Measurements from ENCODE around the gene ZNF708.
"Not testable (repeated sequence)": the region's sequence is repeated elsewhere in the genome, so short reads cannot be mapped to it uniquely, and the experiment has no call there.

Gene ZNF708

GRCh38 chr19:21264416-21264815 is 64.8 kb downstream of the ZNF708 start:
- no peak for DNase-seq (ENCODE audit: low read depth, low spot score)
- H3K4me3 ChIP-seq (ENCODE audit: low read length), result no peak overlapping the region

- not testable (repeated sequence) for DNase-seq (ENCODE audit: low read depth, low spot score); H3K4me3 ChIP-seq (ENCODE audit: low read length)
Measured at GRCh38 chr19:21260848-21261381, 68.3 kb downstream of the ZNF708 start.

- no peak overlapping the region for H3K4me3 ChIP-seq (ENCODE audit: low read length)
- DNase-seq (ENCODE audit: low read depth, low spot score), result no peak
Measured at GRCh38 chr19:21260164-21260847, 68.9 kb downstream of the ZNF708 start.

- DNase-seq (ENCODE audit: low read depth, low spot score); H3K4me3 ChIP-seq (ENCODE audit: low read length): not testable (repeated sequence)
Measured at GRCh38 chr19:21259421-21260124, 69.6 kb downstream of the ZNF708 start.

GRCh38 chr19:21256722-21257121 is 72.5 kb downstream of the ZNF708 start:
- H3K4me3 ChIP-seq (ENCODE audit: low read length), result no peak overlapping the region
- DNase-seq (ENCODE audit: low read depth, low spot score), result peak; percentile 21

Data from Jurkat, Clone E6-1 (cell line).